H1 (cell line): ENCODE results near the gene GSTA2. TPM values are rescaled to one million over a fixed set of nuclear protein-coding genes. Genes with fewer than 3 reads are reported as not detected.

Experiments
- BRCA1 ChIP-seq: IDR thresholded peaks from 2 replicates; pipeline ENCODE4 v1.6.1; 2012; ENCODE audit warnings: low read depth, low read length, improper control_type of control experiment
- CHD1 ChIP-seq: IDR thresholded peaks from 2 replicates; pipeline ENCODE4 v1.6.1; 2012; ENCODE audit warnings: low read depth, low read length, improper control_type of control experiment
- CHD2 ChIP-seq: IDR thresholded peaks from 2 replicates; pipeline ENCODE4 v1.6.1; 2012; ENCODE audit warnings: low read length, improper control_type of control experiment
- E2F6 ChIP-seq: IDR thresholded peaks from 2 replicates; pipeline ENCODE4 v1.6.1; 2012; ENCODE audit warnings: inconsistent platforms
- EGR1 ChIP-seq: IDR thresholded peaks from 2 replicates; pipeline ENCODE4 v1.6.1; 2011; ENCODE audit warnings: low read depth, low read length, borderline replicate concordance
- POLR2AphosphoS5 ChIP-seq: IDR thresholded peaks from 2 replicates; pipeline ENCODE4 v1.6.1; 2011; ENCODE audit warnings: low read depth, low read length
- SIRT6 ChIP-seq: IDR thresholded peaks from one replicate; pipeline ENCODE4 v1.7.1; 2012; ENCODE audit warnings: low read length, inconsistent platforms
- USF2 ChIP-seq: IDR thresholded peaks from 2 replicates; pipeline ENCODE4 v1.6.1; 2011; ENCODE audit warnings: low read length, improper control_type of control experiment
- polyA plus RNA-seq, 7 experiments: library from polyadenylated mRNA; depleted of rRNA in 3 of 7; stranded (reverse) in 5 of 7; unstranded in 2 of 7; fragments of >200 nt in 5 of 7; fragments of 200-250 nt in 2 of 7; gene quantifications; 1 replicate in 5 of 7; 2 replicates in 1 of 7; 4 replicates in 1 of 7; pipeline versions ENCODE4 v1.2.1 to v1.2.3, GENCODE V29; 2011 to 2013; ENCODE audit warnings: missing spikeins in 2 of 7, mixed read lengths in 2 of 7
- total RNA-seq: library from RNA; stranded (reverse); fragmentation: NEBNext Ultra II Directional; extraction: Animal tissue kit (Norgen Biotek cat#: 25700); gene quantifications from 2 replicates; pipeline ENCODE4 v1.2.1, GENCODE V29; 2021
- TF ChIP-seq, protein P1 (sequence below): IDR thresholded peaks from 2 replicates; pipeline ENCODE4 v1.6.1; 2011; ENCODE audit warnings: low read depth, mild to moderate bottlenecking, low read length; ENCODE audit not compliant: insufficient read depth

GSTA2 gene
- total and polyA plus RNA-seq, 2 of the 8 experiments (the other 6 are each of a cell fraction or from before 2014, with no cell fraction given) = 0.05 TPM; not detected in 1

DNA sequence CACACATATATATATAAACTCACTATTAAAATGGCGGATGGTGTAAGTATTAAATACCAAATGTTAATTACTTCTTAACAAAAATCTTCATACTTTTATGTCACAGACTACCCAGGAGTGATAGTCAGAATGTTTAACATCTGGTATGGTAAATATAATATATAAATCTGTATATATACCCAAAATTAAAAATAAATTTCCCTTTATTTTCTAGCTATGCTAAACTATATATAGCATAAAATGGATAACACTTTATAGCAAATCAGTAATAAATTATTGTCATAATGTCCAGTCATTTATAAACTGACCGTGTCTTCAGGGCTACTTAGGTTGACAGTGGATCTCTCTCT, 37.1 kb downstream of the GSTA2 start (continued):
- no peak for TF ChIP-seq BRCA1
- TF ChIP-seq SIRT6 = no peak
- TF ChIP-seq CHD2 = no peak
- no peak for TF ChIP-seq POLR2AphosphoS5
- TF ChIP-seq CHD1 = no peak
- TF ChIP-seq, protein P1, sequence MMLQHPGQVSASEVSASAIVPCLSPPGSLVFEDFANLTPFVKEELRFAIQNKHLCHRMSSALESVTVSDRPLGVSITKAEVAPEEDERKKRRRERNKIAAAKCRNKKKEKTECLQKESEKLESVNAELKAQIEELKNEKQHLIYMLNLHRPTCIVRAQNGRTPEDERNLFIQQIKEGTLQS = no peak
- TF ChIP-seq E2F6 = no peak
- TF ChIP-seq EGR1 = no peak
- TF ChIP-seq USF2 = no peak
